Gastrocnemius medialis (tissue), 4 donors: ENCODE results near the gene C14orf132.

Source experiments
- POLR2A ChIP-seq, 2 donors: fragments of 450-650 bp; IDR thresholded peaks; one replicate each; pipeline ENCODE4 v1.6.1; 2017; ENCODE audit warnings: antibody characterized with exemption in 2 of 2, mild to moderate bottlenecking in 2 of 2, moderate library complexity in 2 of 2
- TF ChIP-seq, protein P1 (sequence below), 5 experiments: fragments of 450-650 bp in 3 of 5; fragments of 200-600 bp in 2 of 5; sonication (generic) in 2 of 5; IDR thresholded peaks in 4 of 5; conservative IDR thresholded peaks in 1 of 5; 1 replicate in 4 of 5; 2 replicates in 1 of 5; pipeline ENCODE4 v1.5.1; 2016 to 2019; ENCODE audit warnings: antibody characterized with exemption in 5 of 5, mild to moderate bottlenecking in 3 of 5, moderate library complexity in 3 of 5

DNA sequence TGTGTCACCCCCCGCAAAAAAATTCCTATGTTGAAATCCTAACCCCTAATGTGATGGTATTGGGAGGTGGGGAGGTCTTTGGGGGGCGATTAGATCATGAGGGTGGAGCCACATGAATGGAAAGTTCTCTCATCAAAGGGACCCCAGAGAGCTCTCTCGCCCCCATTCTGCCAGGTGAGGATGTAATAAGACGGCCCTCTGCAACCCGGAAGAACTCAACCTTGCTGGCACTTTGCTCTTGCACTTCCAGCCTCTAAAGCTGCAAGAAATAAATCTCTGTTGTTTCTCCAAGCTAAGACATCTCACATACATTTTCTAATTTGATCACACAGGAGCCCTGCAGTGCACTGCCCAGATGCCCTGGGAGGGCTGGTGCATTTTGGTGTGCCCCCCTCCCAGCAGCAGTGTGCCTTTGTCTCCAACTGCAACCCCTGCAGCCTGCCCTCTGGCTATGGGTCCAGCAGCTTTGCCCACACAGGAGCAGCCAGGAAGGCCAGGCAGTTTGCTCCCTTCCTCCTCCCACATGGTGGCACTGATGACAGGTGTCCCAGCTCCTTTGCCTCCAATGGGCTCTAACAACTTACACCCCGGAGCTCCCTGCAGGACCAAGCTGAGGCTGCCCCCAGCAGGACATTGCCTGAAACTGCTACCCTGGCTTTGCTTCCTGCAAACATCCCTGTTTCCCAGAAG is 59.3 kb downstream of the C14orf132 start:
- TF ChIP-seq POLR2A (IDR thresholded peaks at IDR 0.05): no peak
- TF ChIP-seq, protein P1, sequence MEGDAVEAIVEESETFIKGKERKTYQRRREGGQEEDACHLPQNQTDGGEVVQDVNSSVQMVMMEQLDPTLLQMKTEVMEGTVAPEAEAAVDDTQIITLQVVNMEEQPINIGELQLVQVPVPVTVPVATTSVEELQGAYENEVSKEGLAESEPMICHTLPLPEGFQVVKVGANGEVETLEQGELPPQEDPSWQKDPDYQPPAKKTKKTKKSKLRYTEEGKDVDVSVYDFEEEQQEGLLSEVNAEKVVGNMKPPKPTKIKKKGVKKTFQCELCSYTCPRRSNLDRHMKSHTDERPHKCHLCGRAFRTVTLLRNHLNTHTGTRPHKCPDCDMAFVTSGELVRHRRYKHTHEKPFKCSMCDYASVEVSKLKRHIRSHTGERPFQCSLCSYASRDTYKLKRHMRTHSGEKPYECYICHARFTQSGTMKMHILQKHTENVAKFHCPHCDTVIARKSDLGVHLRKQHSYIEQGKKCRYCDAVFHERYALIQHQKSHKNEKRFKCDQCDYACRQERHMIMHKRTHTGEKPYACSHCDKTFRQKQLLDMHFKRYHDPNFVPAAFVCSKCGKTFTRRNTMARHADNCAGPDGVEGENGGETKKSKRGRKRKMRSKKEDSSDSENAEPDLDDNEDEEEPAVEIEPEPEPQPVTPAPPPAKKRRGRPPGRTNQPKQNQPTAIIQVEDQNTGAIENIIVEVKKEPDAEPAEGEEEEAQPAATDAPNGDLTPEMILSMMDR (IDR thresholded peaks at IDR 0.05 in 4 of 5, conservative IDR thresholded peaks at IDR 0.05 in 1 of 5): peak in 4 of 5 experiments; percentile 18 to 46 (median 24)
